ENCODE results near the gene CTDP1.
A peak's percentile ranks its signal among the peaks of the same experiment; 100 is the strongest.

CTDP1 gene

DNA sequence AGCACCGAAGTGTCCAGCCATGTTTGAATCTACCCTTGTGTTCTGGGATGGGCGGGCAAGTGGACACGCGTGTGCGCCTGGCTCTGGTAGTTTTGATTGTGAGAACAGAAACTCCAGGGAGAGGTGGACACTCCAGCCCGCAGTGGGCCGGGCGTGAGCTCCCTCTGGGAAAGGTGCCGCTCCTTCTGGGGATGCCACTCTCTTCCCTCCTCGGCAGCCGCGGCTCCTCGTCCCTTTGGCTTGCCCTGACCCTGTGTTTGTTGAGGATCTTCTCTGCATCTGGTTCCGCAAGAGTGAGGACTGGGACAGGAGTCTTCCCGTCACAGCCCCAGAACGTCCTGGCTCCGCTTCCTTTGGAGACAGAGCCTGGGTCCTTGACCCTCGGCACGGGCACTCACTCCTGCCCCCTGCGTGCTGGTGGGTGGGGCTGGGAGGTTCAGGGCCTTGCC, 1.3 kb downstream of the CTDP1 start:
- TF ChIP-seq, protein P1, sequence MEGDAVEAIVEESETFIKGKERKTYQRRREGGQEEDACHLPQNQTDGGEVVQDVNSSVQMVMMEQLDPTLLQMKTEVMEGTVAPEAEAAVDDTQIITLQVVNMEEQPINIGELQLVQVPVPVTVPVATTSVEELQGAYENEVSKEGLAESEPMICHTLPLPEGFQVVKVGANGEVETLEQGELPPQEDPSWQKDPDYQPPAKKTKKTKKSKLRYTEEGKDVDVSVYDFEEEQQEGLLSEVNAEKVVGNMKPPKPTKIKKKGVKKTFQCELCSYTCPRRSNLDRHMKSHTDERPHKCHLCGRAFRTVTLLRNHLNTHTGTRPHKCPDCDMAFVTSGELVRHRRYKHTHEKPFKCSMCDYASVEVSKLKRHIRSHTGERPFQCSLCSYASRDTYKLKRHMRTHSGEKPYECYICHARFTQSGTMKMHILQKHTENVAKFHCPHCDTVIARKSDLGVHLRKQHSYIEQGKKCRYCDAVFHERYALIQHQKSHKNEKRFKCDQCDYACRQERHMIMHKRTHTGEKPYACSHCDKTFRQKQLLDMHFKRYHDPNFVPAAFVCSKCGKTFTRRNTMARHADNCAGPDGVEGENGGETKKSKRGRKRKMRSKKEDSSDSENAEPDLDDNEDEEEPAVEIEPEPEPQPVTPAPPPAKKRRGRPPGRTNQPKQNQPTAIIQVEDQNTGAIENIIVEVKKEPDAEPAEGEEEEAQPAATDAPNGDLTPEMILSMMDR (conservative IDR thresholded peaks at IDR 0.05; ENCODE audit: low read depth) = no peak
- H3K27ac ChIP-seq = peak overlapping the region; percentile 95
- ChIA-PET POLR2A (ENCODE audit: low non-redundant PET) (no interaction called here), CTCF (no interaction called here)
- DNase-seq (ENCODE audit: low spot score) = no peak

- POLR2A ChIA-PET (ENCODE audit: low non-redundant PET) = no interaction called here
- no peak for DNase-seq (ENCODE audit: low spot score)
- peak overlapping the region; percentile 95 for H3K27ac ChIP-seq
- TF ChIP-seq, protein P1 (conservative IDR thresholded peaks at IDR 0.05; ENCODE audit: low read depth) = no peak
- CTCF ChIA-PET = no interaction called here
These were observed 2.1 kb downstream of the CTDP1 start for GRCh38 chr18:79681484-79682387.

GRCh38 chr18:79682481-79682880, 2.9 kb downstream of the CTDP1 start:
- CTCF ChIA-PET = no interaction called here
- POLR2A ChIA-PET (ENCODE audit: low non-redundant PET) = no interaction called here
- DNase-seq (ENCODE audit: low spot score) = no peak
- no peak overlapping the region for H3K27ac ChIP-seq
- TF ChIP-seq, protein P1 (conservative IDR thresholded peaks at IDR 0.05; ENCODE audit: low read depth) = no peak

- CTCF ChIA-PET = no interaction called here
- TF ChIP-seq, protein P1 (conservative IDR thresholded peaks at IDR 0.05; ENCODE audit: low read depth) = no peak
- POLR2A ChIA-PET (ENCODE audit: low non-redundant PET) = no interaction called here
- no peak overlapping the region for H3K27ac ChIP-seq
- DNase-seq (ENCODE audit: low spot score) = no peak
These were observed 3.5 kb downstream of the CTDP1 start for GRCh38 chr18:79682894-79683625.

DNA sequence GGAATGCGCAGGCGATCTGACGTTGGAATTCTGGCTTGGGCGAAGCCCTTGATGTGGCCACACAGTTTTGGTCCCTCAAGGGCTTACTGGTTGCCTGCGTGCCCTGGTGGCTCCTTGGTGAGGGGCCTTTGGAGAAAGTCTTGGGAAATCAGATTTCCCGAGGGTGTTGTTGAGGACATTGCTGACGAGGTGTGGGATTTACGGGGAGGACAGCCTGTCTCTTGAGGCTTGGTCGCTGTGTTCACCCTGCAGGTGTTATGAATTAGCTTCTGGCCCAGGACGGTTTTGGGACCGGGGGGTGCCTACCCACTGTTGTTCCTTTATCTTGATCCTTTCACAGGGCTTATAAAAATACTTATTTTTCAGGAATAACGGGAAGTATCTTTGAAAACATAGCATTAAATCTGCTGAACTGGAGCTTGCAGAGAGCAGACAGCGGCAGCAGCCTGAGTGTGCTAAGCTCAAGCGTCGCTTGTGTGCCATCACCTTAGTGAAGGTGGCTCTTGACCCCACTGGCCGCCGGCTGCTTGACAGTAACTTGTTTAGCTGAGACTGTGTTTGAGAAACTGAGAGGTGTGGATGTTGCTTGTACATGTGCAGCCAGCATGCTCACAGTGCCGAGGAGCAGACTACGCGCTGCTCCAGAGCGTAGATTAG, 4.2 kb downstream of the CTDP1 start:
- CTCF ChIA-PET = no interaction called here
- H3K27ac ChIP-seq = no peak overlapping the region
- POLR2A ChIA-PET (ENCODE audit: low non-redundant PET) = no interaction called here
- TF ChIP-seq, protein P1 (conservative IDR thresholded peaks at IDR 0.05; ENCODE audit: low read depth) = no peak
- no peak for DNase-seq (ENCODE audit: low spot score)

DNA sequence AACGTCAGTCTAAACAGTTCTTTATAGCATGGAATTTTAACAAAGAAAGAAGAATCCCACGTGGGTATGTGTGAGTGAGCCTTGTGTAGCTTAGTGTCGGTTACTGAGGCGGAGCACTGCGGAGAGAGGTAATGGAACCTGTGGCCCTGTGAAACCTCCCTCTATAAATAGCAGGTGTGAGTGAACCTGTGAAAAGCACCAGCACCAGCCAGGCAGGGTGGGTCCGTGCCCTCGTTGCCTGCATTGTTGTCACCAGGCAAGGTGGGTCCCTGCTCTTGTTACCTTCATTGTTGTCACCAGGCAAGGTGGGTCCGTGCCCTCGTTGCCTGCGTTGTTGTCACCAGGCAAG, 4.7 kb downstream of the CTDP1 start:
- ChIA-PET POLR2A (ENCODE audit: low non-redundant PET) (no interaction called here), CTCF (no interaction called here)
- no peak overlapping the region for H3K27ac ChIP-seq
- DNase-seq (ENCODE audit: low spot score) = no peak
- TF ChIP-seq, protein P1 (conservative IDR thresholded peaks at IDR 0.05; ENCODE audit: low read depth) = no peak

All from RWPE1 (cell line).